GOT3 (cell line): ENCODE data around the gene ATP6V0A1.
A peak's percentile ranks its signal among the peaks of the same experiment; 100 is the strongest.
"Not testable (repeated sequence)": the region's sequence is repeated elsewhere in the genome, so short reads cannot be mapped to it uniquely, and the experiment has no call there.

Experiments
- DNase-seq: peaks from one replicate; lab custom pipeline; 2025; ENCODE audit warnings: mixed read lengths; lab: John Stamatoyannopoulos, UW

ATP6V0A1 gene

DNA sequence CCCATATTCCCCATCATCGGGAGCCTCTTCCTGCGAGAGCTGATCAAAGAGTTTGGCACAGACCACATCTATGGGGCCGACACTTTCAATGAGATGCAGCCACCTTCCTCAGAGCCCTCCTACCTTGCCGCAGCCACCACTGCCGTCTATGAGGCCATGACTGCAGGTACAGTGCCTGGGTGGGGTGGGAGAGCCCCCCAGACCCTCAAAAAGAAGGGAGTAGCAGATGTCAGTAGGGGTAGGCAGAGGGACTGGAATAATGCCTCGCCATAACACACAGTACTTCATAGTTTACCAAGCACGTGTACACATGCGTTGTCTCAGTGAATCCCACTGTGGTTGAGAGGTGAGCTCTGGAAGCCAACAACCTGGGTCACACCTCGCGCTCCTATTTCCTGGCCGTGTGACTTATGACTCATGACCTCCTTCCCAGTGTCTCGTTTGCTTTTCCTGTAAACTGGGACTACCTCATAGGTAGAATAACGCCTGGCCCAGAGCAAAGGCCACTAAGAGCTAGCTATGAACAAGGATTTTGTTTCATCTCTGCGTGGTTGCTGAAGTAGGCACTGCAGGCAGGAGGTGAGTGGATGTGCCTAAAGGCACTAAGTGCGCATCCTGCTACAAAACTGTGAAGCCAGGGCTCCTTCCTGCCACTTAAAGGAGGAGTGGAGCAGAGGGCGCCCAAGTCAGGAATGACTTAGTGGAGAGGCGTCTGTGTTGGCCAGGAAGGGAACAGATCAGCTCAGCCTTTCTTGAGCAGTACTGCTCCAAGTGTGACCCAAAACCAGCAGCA, 82.6 kb downstream of the ATP6V0A1 start:
- DNase-seq, result no peak

- DNase-seq, result no peak
Measured at GRCh38 chr17:42543190-42544079, 84.8 kb downstream of the ATP6V0A1 start.

DNA sequence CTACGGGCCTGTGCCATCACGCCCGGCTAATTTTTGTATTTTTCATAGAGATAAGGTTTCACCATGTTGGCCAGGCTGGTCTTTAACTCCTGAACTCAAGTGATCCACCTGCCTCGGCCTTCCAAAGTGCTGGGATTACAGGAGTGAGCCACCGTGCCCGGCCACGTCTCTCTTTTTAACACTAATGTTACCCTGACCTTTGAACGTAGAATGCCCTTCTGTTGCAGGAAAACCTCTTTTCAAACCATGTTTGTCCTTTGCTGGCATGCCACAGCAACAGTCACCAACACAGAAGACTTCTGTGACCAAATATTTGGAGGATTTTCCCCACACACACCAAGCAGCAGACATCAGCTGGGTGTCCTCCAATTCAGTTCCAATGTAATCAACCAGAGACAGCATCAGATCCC, 86.2 kb downstream of the ATP6V0A1 start:
- DNase-seq, result no peak

DNA sequence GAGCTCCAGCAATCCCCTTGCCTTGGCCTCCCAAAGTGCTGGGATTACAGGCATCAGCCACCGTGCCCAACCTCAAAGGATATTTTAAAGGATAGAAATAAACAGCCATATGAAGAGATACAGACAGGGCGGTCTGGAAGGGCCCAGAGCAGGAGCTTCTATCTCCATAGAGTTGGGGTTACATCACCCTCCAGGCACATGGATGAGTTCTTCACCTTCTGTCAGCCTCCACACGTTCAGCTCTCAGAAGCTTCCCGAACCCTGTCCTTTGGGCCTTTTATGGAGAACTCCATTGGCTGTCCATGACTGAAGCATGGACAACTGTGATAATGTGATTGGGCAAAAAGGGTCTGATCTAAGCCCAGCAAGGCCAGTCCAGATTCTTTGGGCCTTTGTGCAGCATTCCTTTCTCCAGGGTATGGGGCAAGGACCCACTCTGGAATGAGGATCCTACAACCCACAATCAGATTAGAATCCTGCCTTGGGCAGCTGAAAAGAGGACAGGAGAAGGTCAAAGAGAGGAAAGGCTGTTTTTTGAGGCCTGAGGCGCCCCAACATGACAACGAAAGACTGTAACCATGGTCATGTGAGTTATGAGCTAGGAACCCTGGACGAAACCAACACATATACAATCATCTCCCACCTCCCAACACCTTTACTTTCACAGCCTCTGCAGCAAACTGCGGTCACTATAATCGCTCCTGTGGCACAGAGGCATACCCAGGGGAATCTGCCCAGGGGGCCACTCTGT, 87.3 kb downstream of the ATP6V0A1 start:
- not testable (repeated sequence) for DNase-seq

- DNase-seq, result no peak
Measured at GRCh38 chr17:42547001-42547461, 88.4 kb downstream of the ATP6V0A1 start.

- no peak for DNase-seq
Measured at GRCh38 chr17:42547698-42548069, 89.0 kb downstream of the ATP6V0A1 start.

DNA sequence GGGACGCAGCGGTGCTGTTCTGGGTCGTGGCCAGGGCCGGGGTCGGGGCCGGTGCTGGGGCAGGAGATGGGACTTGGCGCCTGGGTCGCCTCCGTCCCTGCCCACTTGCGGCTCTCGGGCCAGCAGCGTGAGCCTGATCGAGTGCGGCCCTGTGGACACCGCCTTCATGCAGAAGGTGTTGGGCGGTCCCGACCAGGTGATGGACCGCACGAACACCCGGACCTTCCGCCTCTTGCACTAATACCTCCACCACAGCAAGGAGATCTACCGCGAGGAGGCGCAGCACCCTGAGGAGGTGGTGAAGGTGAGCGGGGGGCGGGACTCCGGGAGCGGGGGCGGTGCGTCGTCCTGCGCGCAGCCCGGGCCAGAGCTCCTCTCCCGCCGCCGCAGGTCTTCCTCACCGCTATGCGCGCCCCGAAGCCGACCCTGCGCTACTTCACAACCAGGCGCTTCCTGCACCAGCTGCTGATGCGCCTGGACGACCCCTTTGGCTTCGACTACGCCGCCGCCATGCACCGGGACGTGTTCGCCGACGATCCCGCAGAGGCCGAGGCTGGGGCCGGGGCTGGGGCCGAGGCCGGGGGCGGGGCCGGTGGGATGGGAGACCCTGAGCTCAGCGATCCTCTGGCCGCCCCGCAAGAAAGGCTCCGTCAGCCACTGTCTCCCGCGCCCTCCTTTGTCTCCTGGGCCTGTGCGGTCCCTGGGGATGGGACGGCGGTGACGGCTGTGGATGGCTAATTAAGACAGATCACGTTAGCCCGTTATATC, 89.6 kb downstream of the ATP6V0A1 start:
- no peak for DNase-seq

DNA sequence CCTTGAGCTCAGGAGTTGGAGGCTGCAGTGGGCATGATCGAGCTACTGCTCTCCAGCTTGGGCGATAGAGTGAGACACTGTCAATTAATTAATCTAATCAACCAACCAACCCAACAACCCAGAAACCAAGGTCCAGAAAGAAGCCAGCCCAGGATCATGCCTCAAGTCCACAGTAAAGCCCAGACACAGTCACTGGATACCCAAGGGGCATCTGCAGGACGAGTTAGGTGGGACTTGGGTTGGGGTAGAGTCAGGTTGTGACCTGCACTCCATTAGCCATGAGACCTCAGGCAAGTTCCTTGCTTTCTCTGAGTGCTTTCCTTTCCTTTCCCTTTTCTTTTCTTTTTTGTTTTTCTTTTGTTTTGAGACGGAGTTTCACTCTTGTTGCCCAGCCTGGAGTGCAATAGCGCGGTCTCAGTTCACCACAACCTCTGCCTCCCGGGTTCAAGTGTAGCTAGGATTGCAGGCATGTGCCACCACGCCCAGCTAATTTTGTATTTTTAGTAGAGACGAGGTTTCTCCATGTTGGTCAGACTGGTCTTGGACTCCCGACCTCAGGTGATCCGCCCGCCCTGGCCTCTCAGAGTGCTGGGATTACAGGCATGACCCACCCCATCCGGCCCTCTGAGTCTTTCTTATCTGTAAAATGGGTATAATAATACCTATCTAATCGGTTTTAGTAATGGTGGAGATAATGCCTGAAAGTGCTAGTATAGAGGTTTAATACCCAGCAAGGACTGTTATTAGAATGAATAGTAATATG, 90.5 kb downstream of the ATP6V0A1 start:
- DNase-seq, result no peak

- DNase-seq, result not testable (repeated sequence)
Measured at GRCh38 chr17:42552736-42553135, 94.1 kb downstream of the ATP6V0A1 start, which contains the start of gene HSD17B1. HSD17B1 (plus strand) TSS chr17:42552923; CDS start chr17:42552934, 11 bp downstream.

- no peak for DNase-seq
Measured at GRCh38 chr17:42553161-42553818, 94.6 kb downstream of the ATP6V0A1 start.

DNA sequence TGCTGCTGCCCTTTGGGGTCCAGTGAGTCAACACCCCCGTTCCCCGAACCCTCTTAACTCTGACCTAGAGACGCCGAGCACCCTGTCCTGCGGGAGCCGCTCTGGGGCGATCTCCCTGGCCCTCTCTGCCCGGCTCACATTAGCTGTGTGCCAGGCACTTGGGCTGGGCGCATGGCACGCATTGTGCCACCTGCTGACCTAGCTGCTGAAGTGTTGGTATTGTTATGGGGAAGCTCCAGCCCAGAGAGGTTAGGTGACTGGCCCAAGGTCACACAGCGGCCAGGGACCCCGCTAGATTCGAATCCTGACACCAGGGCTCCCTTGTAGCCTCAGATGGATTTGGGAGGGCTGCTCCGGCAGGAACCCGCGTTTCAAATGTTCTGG, 95.2 kb downstream of the ATP6V0A1 start:
- DNase-seq, result no peak

DNA sequence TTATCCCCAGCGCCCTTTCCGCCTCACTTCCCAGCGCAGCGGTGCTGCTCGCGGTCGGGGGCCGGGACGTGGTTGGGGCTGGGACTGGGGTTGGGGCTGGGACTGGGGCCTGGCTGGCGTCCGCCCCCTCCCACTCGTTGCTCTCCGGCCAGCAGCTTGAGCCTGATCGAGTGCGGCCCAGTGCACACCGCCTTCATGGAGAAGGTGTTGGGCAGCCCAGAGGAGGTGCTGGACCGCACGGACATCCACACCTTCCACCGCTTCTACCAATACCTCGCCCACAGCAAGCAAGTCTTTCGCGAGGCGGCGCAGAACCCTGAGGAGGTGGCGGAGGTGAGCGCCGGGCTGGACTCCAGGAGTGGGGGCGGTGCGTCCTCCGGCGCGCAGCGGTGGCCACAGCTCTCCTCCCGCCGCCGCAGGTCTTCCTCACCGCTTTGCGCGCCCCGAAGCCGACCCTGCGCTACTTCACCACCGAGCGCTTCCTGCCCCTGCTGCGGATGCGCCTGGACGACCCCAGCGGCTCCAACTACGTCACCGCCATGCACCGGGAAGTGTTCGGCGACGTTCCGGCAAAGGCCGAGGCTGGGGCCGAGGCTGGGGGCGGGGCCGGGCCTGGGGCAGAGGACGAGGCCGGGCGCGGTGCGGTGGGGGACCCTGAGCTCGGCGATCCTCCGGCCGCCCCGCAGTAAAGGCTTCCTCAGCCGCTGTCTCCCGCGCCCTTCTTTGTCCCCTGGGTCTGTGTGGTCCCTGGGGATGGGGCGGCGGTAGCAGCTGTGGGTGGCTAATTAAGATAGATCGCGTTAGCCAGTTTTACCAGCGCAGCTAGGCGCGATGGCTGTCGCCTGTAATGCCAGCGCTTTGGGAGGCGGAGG, 95.8 kb downstream of the ATP6V0A1 start:
- no peak for DNase-seq

DNA sequence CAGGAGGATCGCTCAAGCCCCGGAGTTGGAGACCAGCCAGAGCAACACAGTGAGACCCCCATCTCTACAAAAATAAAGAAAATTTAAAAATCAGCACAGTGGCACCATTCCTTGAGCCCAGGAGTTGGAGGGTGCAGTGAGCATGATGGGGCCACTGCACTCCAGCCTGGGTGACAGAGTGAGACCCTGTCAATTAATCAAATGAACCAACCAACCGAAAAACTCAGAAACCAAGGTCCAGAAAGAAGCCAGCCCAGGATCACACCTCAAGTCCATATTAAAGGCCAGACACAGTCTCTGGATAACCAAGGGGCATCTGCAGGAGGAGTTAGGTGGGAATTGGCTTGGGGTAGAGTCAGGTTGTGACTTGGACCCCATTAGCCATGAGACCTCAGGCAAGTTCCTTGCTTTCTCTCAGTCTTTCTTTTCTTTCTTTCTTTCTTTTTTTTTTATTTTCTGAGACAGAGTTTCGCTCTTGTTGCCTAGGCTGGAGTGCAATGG, 96.5 kb downstream of the ATP6V0A1 start:
- no peak for DNase-seq

DNA sequence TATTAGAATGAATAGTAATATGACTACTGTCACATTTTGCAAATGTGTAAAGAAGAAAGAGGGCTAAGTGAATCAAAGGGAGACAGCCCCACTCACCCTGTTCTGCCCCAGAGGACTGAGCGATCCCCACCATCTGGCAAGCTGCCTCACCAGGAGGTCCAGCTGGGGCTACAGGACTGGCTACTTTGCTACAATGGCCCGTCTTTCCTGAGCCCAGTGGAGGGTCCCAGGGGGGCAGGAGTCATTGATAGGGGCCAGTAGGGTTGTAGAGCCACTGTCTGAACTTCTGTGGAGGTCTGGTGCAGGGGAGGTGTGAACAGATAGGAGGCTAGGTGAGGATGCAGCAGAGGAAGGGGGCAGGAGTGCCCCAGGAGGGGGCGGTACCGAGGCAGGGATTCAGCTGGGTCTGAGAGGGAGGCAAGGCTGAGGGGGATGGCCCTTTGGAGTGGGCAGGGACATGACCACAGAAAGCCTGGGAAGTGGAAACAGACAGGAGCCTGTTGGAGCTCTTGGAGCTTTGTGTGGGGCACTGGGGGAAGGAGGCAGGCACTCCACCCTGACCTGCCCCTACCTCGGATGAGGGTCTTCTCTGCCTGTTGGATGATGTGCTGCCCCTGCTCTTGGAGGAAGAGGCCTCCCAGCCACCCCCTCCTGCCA, 97.4 kb downstream of the ATP6V0A1 start:
- DNase-seq, result not testable (repeated sequence)

- no peak for DNase-seq
Measured at GRCh38 chr17:42559075-42559474, 100.4 kb downstream of the ATP6V0A1 start.

GRCh38 chr17:42560246-42560645, 101.6 kb downstream of the ATP6V0A1 start:
- DNase-seq, result no peak

DNA sequence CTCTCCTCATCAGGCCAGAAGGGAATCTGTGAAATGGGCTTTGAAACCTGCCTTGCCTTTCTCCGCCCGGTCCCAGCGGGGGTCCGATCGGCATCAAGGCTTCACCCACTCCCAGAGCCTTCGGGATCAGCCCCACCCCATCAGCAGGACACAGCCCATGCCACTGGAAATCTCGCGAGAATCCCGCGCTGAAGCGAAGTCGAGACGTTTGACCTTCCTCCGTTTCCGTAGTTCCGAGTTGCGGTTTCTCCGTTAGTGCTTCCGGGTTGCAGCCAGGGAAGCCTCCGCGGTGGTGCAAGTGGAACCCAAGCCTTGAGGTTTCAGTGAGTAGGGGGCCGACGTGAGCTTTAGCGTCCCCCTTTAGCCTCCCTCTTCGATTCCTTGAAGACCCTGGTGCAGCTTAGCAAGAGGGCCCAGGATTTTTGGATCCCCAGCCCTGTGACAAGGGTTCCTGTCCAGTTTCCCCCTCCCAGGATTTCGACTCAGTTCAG, 103.3 kb downstream of the ATP6V0A1 start, which contains the start of gene COASY:
TSS of gene COASY (plus strand) at position 252 of the 491 bp plus-strand sequence. CDS start 475 bp downstream, outside the sequence.
- peak; percentile 72 for DNase-seq
